Erythroblast (primary cell): ENCODE results near the gene SYT1.

Experiments used
- DNase-seq, 2 experiments: peaks; one replicate each; lab custom pipeline; 2025; lab: John Stamatoyannopoulos, UW
- GATA1 ChIP-seq: IDR thresholded peaks from 2 replicates; pipeline ENCODE4 v1.6.1; 2011; ENCODE audit warnings: low read depth, mild to moderate bottlenecking, control low read depth, low read length, moderate library complexity
- POLR2A ChIP-seq: IDR thresholded peaks from 2 replicates; pipeline ENCODE4 v1.6.1; 2011; ENCODE audit warnings: mild to moderate bottlenecking, low read length

The SYT1 gene

GRCh38 chr12:79073506-79073905 is 208.9 kb downstream of the SYT1 start:
- TF ChIP-seq GATA1, result no peak
- no peak for TF ChIP-seq POLR2A
- DNase-seq, result no peak

- TF ChIP-seq POLR2A (no peak), GATA1 (no peak)
- no peak for DNase-seq
These were observed 218.0 kb downstream of the SYT1 start for GRCh38 chr12:79082595-79082994.

DNA sequence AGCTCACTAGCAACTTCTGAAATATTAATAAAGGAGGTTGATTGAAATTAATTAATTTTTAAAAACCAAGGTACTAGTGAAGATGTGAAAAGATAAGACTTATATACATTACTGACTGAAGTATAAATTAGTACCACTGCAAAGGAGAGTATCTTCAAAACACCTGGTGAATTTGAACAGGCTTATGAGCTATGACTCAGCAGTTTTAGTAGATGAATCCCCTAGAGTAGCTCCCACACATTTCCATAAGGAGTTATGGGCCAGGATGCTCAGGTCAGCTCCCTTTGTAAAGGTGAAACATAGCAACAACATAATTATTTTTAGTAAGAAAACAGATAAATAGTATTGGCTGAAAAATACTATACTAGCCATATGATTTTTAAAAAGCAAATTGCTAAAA is 218.6 kb downstream of the SYT1 start:
- TF ChIP-seq POLR2A, result no peak
- TF ChIP-seq GATA1, result no peak
- no peak for DNase-seq

DNA sequence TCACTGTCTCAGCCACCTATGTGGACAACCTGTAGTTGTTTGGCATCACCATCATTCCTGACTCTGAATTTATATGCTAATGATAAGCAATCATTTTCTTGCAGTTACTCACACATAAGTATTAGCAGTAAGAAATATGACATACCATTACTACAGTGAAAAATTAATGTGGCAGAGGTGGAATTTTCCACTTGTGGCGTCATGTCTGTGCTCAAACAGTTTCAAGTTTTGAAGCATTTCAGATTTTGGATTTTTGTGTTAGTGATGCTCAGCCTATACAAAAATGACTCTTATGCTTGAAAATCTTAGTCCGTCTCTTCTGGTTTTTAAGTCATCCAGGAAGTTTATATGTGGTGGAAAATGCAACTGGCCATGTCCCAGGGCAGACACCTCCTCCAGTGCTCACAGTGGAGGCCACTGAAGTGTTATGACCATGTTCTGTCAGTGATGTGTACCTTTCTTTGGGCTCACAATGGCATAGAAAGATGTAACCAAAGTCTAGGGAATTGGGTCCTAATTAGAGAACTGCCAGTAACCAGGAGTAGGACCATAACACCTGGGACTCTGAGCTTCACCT is 220.6 kb downstream of the SYT1 start:
- DNase-seq, result no peak
- TF ChIP-seq POLR2A, result no peak

DNA sequence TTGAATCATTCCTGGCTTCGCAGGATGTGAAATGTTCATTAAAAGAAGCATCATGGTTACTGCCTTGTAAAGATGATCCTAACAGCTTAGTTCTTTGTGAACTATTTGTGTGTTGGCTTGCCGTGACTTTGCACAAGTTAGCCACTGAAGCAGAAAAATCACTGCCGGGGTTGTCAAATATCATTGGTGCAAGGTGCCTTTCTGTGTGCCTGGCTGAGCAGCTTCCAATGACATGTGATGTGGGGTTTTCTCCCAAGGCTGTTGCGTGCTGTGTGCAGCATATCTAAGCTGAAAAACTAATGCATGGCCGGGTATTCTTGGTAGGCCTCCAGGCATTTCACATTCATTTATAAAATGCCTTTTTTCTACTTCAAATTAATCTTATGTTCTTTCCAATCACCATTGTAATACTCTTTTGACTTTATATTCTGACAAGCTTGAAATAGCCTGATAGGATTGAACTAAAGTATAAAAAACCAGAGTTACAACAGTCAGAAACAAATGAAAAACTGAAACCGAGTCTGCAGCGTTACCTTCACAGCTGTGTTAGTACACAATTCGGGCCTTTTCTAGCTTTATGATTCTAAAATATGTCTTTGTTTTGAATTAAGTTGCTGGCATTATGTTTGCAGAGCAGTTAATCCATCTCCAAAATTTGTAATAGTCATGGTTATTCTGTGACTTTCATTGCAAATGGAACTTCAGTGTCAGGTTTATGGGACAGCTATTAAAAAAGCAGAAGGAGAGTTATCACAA is 222.1 kb downstream of the SYT1 start:
- no peak for TF ChIP-seq POLR2A

DNA sequence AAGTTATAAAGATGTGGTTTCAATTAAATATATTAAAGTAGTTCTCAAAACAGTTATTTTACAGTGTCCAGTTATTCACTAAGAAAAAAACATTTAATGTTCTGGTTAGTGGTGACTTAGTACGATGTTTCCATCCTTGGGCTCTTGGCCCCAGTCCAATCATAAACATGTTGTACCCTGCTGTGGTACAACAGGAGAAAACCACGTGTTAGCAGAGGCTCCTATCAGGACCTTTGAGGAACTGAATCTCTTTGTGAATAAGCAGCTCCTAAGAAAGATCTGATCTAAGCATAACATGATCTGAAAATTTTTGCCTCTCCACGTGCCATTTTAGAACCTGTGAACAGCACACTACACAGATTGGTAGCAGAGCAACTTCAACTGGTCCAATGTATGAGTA is 234.0 kb downstream of the SYT1 start:
- no peak for DNase-seq
- no peak for TF ChIP-seq GATA1
- no peak for TF ChIP-seq POLR2A

More for the DNA sequence above, 222.1 kb downstream of the SYT1 start:
- DNase-seq, result no peak

DNA sequence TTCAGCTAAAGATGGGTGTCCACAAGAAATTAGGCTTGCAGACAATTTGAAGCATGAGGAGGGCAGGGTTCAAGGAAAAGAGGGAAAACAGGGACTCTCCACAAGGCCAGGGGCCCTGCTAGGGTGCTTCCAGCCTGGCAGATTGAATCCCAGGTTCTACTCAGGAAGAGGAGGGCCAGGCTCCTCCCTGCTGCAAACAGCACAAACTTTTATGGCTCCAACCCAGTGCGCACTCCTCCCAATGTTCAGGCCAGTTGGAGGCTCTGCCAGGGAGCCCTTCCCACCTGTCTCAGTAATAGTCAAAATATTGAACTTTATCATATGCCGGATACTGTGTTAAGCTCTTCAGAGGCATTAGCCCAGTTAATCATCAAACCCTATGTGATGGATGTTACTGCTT is 244.4 kb downstream of the SYT1 start:
- no peak for TF ChIP-seq GATA1
- no peak for TF ChIP-seq POLR2A
- DNase-seq, result no peak

- TF ChIP-seq POLR2A (no peak), GATA1 (no peak)
- no peak for DNase-seq
These were observed 250.3 kb downstream of the SYT1 start for GRCh38 chr12:79114896-79115295.

GRCh38 chr12:79115743-79116142 is 251.2 kb downstream of the SYT1 start:
- DNase-seq, result no peak
- no peak for TF ChIP-seq POLR2A
- no peak for TF ChIP-seq GATA1

- DNase-seq, result no peak
These were observed 255.2 kb downstream of the SYT1 start for GRCh38 chr12:79119796-79120195.

GRCh38 chr12:79121486-79121885 is 256.9 kb downstream of the SYT1 start:
- peak in 1 of 2 experiments; percentile 3 for DNase-seq
- TF ChIP-seq GATA1 (no peak), POLR2A (no peak)

More at GRCh38 chr12:79119796-79120195, 255.2 kb downstream of the SYT1 start:
- TF ChIP-seq POLR2A (no peak), GATA1 (no peak)

GRCh38 chr12:79124385-79124784 is 259.8 kb downstream of the SYT1 start:
- TF ChIP-seq GATA1 (no peak), POLR2A (no peak)
- no peak for DNase-seq

GRCh38 chr12:79125358-79125757 is 260.8 kb downstream of the SYT1 start:
- no peak for TF ChIP-seq POLR2A
- TF ChIP-seq GATA1, result no peak
- DNase-seq, result no peak

GRCh38 chr12:79127271-79127751 is 262.7 kb downstream of the SYT1 start:
- no peak for DNase-seq
- TF ChIP-seq GATA1 (no peak), POLR2A (no peak)

GRCh38 chr12:79128956-79129355 is 264.4 kb downstream of the SYT1 start:
- no peak for DNase-seq
- TF ChIP-seq GATA1 (no peak), POLR2A (no peak)
